GM18505 (cell line): ENCODE measurements around the gene DOCK7.

ENCODE experiments used
- ATAC-seq: cut with Tn5 transposase; IDR thresholded peaks from one replicate; pipeline ENCODE4 v1.9.1; 2021; ENCODE audit not compliant: unreplicated experiment
- POLR2A ChIP-seq: IDR thresholded peaks from 4 replicates; pipeline ENCODE4 v1.6.1; 2011; ENCODE audit warnings: borderline replicate concordance; ENCODE audit not compliant: insufficient read depth, insufficient read length; ENCODE audit errors: extremely low read depth

Gene DOCK7

DNA sequence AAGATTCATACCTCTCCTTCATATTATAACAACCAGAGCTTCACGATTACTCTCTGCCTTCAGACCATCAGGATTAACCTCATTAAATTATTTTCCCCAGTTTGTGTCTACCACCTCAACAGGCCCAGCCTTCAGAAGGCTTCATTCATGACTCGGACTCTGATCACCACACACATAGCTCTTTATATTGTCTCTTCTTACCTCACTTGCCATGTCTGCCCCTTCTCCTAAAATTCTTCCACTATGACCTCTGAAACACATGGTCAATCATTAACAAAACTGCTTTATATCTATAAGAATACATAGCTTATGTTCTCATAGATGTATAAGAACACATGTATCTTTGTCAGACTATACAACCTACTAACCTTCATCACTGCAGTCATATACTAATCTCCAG is 171.6 kb downstream of the DOCK7 start:
- TF ChIP-seq POLR2A = no peak
- ATAC-seq = no peak

DNA sequence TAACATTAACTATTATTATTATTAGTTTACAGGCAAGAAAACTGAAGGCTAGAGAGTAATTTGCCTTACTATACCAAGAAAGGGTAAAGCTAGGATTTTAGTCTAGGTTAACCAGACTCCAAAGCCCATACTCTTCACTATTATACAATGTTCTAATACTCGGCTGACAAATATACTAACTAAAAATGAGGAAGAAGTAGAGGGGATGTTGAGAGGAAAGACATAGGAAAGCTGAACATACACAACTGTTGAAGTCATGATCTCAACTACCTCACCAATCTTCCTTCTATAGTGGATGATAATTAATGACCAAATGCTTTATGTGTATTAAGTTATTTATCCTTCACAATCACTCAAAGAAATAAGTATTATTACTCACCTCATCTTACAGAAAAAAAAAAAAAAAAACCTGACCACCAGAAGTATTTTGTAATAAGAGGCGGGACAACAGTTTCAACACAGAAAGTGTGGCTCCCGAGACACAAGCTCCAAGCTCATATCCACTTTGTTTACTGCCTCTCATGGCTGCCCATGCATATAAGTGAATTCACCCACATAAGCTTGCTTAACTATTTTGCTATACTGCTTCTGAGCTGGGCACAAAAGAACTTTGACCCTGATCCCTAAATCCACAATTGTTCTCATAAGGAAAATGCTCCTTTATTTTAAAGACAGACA is 173.3 kb downstream of the DOCK7 start:
- ATAC-seq = no peak
- no peak for TF ChIP-seq POLR2A

DNA sequence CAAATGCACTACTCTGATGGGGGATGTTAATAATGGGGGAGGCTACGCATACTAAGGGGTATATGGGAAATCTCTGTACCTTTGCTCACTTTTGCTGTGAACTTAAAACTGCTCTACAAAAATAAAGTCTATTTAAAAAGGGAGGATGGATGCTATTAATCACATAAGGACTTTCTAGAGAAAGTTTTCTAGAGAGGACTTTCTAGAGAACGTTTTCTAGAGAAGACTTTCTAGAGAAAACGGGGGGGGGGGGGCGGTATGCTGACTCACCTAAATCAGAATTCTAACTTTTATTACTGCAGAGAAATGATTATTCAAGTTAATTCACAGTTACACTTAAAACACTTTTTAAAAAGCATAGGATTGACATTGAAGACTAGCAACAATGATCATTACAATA is 175.2 kb downstream of the DOCK7 start:
- no peak for ATAC-seq
- no peak for TF ChIP-seq POLR2A

DNA sequence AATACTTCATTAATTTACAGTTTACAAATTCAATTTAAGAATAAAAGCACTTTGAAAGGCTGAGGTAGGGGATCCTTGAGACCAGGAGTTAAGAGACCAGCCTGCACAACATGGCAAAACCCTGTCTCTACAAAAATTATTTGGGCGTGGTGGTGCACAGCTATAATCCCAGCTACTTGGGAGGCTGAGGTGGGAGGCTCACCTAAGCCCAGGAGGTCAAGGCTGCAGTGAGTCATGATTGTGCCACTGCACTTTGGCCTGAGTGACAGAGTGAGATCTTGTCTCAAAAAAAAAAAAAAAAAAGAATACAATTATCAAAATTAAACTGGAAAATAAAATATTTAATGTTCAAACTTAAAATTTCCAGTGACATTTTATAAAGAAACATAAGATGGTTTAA is 179.2 kb downstream of the DOCK7 start:
- TF ChIP-seq POLR2A = no peak
- no peak for ATAC-seq

DNA sequence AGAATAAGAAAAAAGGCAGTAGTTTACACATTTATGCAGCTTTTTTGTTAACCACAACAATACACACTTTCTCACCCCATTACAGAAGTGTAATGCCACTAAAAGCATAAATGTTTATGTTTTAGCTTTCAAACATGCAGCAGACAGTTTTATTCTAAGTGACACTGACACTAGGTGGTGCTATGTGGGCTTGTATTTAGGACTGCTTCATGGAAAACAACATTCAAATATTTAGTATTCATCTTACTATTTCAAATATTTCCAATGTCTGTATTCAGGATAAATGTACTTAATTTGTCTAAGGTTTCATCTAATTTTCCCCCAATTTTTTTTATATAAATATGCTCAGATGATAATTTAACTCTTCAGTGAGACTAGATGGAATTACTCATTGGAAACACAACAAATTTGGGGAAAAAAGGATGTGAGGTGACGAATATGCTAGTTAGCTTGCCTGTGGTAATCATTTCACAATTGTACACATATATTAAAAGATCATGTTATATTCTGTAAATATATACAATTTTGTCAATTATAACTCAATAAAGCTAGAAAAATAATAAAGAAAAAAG is 179.9 kb downstream of the DOCK7 start:
- ATAC-seq = no peak

DNA sequence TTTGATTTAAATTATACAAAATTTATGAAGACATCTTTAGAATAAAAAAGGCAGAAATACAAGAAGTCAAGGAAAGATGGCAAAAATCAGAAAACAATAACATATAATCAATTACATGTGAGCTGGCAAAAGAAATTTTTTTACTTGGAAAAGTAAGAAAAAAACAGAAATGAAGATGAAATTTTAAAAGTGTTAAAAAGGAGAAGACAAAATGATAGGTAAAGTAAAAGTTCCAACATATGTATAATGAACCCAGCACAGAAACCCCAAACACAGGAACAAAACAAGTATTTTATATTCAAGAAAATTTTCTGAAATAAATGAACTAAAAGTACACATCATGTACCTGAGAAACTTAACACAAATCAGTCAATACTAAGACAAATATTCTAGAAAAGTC is 188.0 kb downstream of the DOCK7 start:
- no peak for TF ChIP-seq POLR2A
- ATAC-seq = no peak

More for the DNA sequence above, 179.9 kb downstream of the DOCK7 start:
- TF ChIP-seq POLR2A = no peak

DNA sequence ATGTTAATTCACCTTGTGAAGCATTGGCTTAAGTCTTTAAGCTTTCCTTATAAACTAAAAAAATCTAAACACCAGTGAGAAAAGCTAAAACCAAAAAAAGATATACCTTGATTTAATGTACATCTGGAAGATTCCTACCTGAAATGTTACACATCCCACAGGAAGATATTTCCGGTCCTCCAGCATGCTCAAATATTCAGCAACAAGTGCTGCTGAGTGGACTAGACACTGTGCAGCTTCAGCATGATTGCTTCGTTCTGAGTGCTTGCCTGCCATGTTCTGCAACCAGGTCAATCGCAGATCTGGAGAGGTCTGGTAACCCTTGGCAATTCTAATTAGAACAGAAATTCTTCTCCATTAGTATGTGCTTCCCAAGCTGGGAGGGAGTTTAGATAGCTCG is 194.0 kb downstream of the DOCK7 start:
- no peak for TF ChIP-seq POLR2A
- ATAC-seq = no peak

DNA sequence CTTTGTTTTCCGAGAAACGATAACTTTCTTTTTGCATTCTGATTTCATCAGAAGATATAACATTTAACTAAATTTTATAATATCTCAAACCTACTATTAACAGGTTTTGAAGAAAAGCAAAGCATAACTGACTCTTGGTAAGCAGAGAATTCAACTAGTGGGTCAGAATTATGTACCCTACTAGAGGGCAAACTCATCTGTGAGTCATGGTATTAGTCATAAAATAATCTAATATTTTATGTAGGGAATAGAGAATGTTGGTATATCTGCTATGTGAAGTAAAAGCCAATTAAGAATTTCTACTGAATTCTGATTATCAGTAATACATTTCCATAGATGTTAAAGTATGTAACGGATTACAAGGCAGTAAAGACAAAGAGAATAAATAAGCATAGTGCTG is 194.5 kb downstream of the DOCK7 start:
- no peak for ATAC-seq
- no peak for TF ChIP-seq POLR2A

DNA sequence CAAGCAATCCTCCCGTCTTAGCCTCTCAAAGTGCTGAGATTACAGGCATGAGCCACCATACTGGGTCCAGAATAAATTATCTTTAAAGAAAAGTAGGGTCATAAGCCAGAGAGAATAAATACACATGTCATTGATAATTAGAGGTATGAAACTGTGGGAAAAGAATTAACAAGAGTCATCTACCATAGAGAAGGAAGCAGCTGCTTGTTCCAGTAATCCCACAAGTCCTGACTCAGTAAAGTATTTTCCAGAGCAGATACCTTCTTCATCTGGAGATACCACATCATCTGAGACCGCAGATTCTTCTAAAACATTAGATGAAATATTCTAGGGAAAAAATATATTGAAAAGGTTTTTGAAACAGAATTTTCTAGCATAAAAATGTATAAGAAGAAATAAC is 195.7 kb downstream of the DOCK7 start:
- TF ChIP-seq POLR2A = no peak

DNA sequence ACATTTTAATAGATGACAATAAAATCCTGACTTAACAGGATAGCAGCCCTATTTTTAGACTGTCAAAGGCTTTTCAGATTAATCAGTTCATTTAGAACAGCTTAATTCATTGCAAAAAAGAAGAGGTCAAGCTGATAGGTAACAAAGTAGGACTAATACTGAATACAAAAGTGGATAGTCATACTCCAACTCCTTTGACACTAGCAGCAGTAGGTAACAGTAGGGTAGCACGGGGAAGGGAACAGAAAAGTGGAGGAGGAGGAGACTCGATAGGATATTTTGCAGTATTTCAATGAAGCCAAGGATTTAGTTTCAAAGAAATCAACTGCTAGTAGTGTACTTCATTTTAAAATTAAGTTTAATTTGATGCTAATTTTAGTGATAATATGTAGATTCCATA is 200.2 kb downstream of the DOCK7 start:
- TF ChIP-seq POLR2A = no peak
- no peak for ATAC-seq

More for the DNA sequence above, 195.7 kb downstream of the DOCK7 start:
- no peak for ATAC-seq

DNA sequence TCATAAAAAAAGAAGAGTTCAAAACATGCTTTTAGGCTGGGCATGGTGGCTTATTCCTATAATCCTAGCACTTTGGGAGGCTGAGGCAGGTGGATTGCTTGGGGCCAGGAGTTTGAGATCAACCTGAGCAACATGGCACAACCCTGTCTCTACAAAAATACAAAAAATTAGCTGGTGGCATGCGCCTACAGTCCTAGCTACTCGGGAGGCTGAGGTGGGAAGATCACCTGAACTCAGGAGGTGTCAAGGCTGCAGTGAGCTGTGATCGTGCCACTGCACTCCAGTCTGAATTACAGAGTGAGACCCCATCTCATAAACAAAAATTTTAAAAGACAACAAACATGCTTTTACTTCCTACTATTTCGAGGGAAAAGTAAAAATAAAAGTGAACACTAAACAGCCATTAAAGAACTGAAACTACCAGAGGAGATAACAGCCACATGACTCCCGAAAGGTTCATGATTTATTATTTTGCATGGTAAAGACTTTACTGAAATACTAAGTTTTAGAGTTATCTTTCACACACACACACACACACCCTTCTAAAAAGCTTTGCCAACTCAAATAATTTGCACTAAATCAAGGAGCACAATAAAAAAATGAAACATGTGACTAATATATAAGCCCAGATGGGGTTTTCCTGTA is 203.2 kb downstream of the DOCK7 start:
- TF ChIP-seq POLR2A = no peak

DNA sequence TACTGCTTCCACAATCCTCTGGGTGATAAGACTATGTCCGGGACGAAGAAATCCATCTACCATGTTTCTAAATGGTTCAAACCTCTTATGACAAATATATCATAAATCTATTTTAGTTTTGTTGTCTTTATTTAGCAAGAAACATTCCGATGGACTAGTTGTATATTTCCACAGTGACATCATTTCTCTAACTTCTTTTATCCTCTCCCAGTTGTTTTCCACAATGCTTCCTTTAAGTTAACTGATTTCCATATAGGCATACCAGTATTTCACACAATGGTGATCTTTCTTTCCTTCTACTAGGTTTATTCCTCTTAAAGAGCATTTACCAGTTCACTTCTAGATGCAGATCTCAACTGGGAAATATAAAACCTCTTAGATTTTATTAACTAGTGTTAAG is 206.5 kb downstream of the DOCK7 start:
- TF ChIP-seq POLR2A = no peak
- ATAC-seq = no peak

More for the DNA sequence above, 203.2 kb downstream of the DOCK7 start:
- ATAC-seq = no peak

DNA sequence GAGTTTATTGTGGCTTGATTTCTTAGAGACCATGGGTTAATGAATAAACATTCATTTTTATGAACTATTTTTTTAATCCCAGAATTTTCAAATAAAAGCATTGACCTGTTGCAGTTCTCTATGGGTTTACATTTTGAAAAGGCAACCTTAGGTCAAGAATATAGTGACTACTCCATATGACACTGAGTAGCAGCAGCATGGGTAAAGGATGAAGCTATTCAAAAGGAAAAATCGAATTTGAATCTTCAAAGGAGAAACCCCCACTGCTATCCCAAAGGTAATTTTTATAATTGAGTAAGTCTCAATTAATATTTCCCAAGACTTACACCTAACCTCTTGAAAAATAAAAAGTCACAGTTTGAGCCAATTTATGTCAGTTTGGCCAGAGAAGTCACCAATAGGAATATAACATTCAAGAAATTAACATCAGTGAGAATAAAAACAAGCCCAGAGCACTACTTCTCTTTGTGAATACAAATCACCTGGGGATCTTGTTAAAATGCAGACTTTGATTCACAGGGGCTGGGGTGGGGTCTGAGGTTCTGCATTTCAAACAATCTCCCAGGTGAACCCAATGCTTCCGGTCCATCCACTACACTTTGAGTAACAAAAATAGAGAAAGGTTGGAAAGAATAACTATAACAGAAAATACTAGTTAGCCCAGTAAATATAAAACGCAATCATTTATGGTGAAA is 211.5 kb downstream of the DOCK7 start:
- no peak for ATAC-seq

More for the DNA sequence above, 211.5 kb downstream of the DOCK7 start:
- TF ChIP-seq POLR2A = no peak
